ENCODE data around the gene RFX8. TPM values are rescaled to one million over a fixed set of nuclear protein-coding genes. Genes with fewer than 3 reads are reported as not detected.

The RFX8 gene
- total RNA-seq, 2 experiments from 2014 or later, result 2.0 to 2.2 TPM

DNA sequence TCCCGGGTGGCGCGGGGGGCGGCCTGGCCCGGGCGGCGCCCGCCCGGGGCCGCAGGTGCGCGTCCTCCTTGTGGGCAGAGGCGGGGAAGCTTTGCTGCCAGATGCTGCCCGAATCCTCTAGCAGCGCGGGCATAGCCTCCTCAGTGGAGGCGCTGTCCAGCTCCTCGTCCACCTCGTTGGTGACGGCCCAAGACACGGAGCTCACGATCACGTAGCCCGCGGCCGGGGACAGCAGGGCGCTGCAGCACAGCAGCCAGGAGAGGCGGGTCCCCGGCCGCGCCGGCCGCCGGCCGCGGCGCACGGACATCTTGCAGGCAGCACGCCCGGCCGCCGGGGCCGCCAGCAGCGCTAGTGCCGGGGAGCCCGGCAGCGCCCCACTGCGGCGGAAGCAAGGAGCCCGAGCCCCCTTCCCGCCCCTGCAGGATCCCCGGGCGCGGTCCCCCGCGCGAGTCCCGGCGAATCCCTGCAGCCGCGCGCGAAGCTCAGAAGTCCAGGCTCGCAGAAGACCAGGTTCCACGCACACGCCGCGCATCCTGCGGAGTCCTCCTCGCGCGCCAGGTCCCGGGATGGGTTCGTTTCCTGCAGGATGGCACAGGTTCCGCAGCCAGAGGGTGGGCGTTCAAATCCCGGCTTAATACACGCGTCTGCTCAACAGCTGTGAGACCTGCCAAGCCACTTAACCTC, 87.6 kb downstream of the RFX8 start, which contains the start of gene CREG2:
TSS of gene CREG2 (minus strand) at position 353 of the 684 bp plus-strand sequence. CDS start at position 307, 46 bp downstream.
- Mint-ChIP-seq H3K4me1 (peaks cover 7% of the 10 kb centered on the region), H3K4me3 (peak within 1 kb of the TSS; percentile 58), H3K27ac (no peak within 1 kb of the TSS), H3K36me3 (no peaks in the 10 kb centered on the region), H3K9me3 (no peaks in the 10 kb centered on the region), H3K27me3 (peaks cover 69% of the 10 kb centered on the region)
- ATAC-seq (ENCODE audit: low read depth) (peak; percentile 83), DNase-seq (peak; percentile 82)
- POLR2A ChIA-PET, result interaction anchor here (1.0 to 2.2 kb wide), 2 partner anchors 78 to 134 kb away, joined by 5 to 10 read pairs; partner anchors contain the start of genes CNOT11 and RNF149

DNA sequence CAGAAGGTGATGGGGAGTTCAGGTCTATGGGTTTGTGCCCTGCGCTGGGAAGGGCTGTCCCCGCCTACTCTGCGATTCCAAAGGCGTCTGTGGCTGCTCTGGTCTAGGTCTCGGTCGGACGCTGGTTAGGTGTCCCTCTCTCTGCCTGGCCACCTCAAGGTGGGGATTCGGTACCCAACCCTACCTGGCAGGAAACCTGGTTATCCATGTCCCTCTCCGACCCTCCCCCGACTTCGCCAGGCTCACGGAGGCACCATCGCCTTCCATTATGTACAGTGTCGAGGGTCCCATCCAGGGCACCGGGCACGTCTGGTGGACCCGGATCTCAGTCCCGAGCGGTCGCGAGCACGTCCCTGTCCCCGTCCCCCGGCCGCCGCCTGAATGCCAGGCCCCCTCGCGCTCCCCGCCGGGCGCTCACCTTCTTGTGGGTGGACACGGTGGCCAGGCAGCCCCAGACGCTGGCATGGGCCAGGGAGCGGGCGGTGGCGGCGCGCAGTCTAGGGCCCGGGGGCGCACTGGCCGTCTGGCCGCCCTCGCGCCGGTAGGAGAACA, 88.2 kb downstream of the RFX8 start:
- POLR2A ChIA-PET, result interaction anchor here (1.0 to 2.2 kb wide), 2 partner anchors 78 to 134 kb away, joined by 5 to 10 read pairs; partner anchors contain the start of genes CNOT11 and RNF149
- H3K27ac Mint-ChIP-seq, result no peak overlapping the region
- H3K4me1 Mint-ChIP-seq, result peaks cover 7% of the 10 kb centered on the region
- H3K9me3 Mint-ChIP-seq, result no peaks in the 10 kb centered on the region
- no peaks in the 10 kb centered on the region for H3K36me3 Mint-ChIP-seq
- H3K4me3 Mint-ChIP-seq, result peak overlapping the region; percentile 55
- DNase-seq (no peak), ATAC-seq (ENCODE audit: low read depth) (no peak)
- peaks cover 64% of the 10 kb centered on the region for H3K27me3 Mint-ChIP-seq

DNA sequence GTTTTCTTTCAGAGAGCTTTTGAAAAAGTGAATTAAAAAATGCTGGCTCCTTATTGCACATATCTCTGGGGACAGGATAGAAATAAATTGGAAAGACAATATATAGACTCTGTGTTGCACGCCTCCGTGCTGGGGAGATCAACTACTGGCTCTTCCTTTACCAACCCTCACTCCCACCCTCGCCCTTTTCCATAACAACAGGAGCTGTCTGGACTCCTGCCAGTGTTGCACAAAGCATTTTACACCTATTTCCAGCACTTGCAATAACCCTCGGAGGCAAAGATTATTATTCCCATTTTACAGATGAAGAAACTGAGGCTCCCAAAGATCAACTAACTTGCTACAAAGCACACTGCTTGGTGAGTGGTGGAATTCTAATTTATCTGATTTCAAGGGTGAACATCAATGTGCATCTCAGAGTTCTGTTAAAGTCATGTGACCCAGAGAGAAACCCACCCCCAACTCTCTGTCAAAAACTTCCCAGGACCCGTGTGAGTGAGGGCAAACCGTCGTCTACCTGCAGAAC, 91.8 kb downstream of the RFX8 start:
- no peaks in the 10 kb centered on the region for H3K36me3 Mint-ChIP-seq
- H3K27me3 Mint-ChIP-seq, result peaks cover 41% of the 10 kb centered on the region
- H3K9me3 Mint-ChIP-seq, result no peaks in the 10 kb centered on the region
- no peak overlapping the region for H3K27ac Mint-ChIP-seq
- DNase-seq, result no peak
- POLR2A ChIA-PET, result no interaction called here
- peaks cover 7% of the 10 kb centered on the region for H3K4me1 Mint-ChIP-seq
- ATAC-seq (ENCODE audit: low read depth), result no peak
- no peak overlapping the region for H3K4me3 Mint-ChIP-seq

DNA sequence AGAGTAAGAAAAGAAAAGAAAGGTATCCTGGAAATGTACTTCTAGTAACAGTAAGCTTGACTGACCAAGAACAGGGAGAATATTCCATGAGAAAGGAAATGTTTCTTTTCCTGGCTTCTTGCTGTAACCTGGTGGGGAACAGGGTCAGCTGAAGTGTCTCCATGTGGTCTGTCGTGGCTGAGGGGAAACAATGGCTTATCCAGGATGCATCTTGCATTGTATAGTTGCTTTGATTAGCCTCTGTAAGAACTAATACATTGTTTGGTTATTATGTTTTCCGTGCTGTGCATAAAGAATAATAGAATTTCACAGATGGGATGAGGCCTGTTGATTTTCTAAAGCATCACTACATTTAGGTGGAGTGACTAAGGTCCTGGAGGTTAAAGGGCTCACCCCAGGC, 92.5 kb downstream of the RFX8 start:
- Mint-ChIP-seq H3K4me3 (no peak overlapping the region), H3K27me3 (peaks cover 34% of the 10 kb centered on the region), H3K36me3 (no peaks in the 10 kb centered on the region), H3K27ac (no peak overlapping the region), H3K9me3 (no peaks in the 10 kb centered on the region), H3K4me1 (peaks cover 4% of the 10 kb centered on the region)
- ATAC-seq (ENCODE audit: low read depth) (no peak), DNase-seq (no peak)
- POLR2A ChIA-PET, result no interaction called here

DNA sequence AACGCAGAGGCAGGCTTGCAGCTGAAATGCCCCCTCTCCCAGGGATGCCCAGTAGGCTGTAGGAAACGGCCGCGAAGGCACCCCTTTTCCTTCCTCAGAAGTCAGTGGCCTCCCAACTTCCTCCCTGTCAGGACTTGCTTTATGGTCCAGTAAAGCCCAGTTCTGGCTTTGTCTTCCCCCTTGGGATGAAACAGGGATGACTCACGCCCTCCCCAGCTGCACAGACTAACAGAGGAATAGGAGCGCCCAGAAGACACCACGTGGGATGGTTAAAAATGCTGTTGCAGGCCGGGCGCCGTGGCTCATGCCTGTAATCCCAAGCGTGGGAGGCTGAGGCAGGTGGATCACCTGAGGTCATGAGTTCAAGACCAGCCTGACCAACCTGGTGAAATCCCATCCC, 94.5 kb downstream of the RFX8 start:
- H3K4me1 Mint-ChIP-seq, result no peaks in the 10 kb centered on the region
- H3K36me3 Mint-ChIP-seq, result no peaks in the 10 kb centered on the region
- POLR2A ChIA-PET, result no interaction called here
- no peak for ATAC-seq (ENCODE audit: low read depth)
- no peaks in the 10 kb centered on the region for H3K9me3 Mint-ChIP-seq
- H3K27me3 Mint-ChIP-seq, result peaks cover 24% of the 10 kb centered on the region
- no peak overlapping the region for H3K27ac Mint-ChIP-seq
- DNase-seq, result no peak
- no peak overlapping the region for H3K4me3 Mint-ChIP-seq

DNA sequence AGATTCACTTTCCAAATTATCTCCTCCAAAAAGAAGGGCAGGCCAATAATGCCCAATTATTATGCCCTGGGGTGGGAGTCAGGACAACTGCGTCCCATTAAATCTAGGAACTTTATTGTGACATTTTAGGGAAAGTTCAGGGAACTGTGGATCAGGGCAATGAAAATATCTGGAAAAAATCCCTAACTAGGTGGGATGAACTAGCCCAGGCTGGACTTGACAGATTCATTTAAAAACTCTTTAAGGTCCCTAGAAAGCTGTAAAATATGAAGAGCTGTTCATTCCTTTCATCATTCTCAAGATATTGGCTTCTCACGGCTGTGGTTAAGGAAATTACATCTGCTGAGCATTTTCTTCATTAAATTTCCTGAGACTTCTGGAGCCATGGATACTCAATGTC, 95.8 kb downstream of the RFX8 start:
- POLR2A ChIA-PET, result no interaction called here
- DNase-seq (no peak), ATAC-seq (ENCODE audit: low read depth) (no peak)
- Mint-ChIP-seq H3K36me3 (no peaks in the 10 kb centered on the region), H3K9me3 (no peaks in the 10 kb centered on the region), H3K27ac (no peak overlapping the region), H3K27me3 (peaks cover 12% of the 10 kb centered on the region), H3K4me3 (no peak overlapping the region), H3K4me1 (peaks cover 2% of the 10 kb centered on the region)

DNA sequence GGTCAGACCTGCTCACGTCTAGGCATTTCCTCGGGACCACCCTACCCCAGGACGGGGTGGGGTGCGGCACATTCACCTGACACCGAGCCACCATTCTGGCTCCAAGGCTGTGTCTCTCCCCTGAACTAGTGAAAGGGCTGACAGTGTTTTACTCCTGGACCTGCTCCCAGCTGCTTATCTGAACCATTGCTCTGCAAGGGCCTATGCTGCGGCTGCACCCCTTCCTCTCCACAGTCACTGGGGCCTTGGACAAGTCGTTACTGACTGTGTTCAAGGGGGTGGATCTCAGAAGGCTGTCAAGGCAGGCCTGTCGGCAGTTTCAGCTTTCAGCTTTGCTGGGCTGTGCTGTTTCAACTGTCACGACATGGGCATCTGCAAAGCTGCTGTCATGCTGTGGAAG, 99.3 kb downstream of the RFX8 start:
- H3K27ac Mint-ChIP-seq, result no peak overlapping the region
- peaks cover 5% of the 10 kb centered on the region for H3K27me3 Mint-ChIP-seq
- POLR2A ChIA-PET, result no interaction called here
- DNase-seq (no peak), ATAC-seq (ENCODE audit: low read depth) (no peak)
- no peaks in the 10 kb centered on the region for H3K36me3 Mint-ChIP-seq
- no peak overlapping the region for H3K4me3 Mint-ChIP-seq
- H3K9me3 Mint-ChIP-seq, result peaks cover 10% of the 10 kb centered on the region
- peaks cover 2% of the 10 kb centered on the region for H3K4me1 Mint-ChIP-seq

DNA sequence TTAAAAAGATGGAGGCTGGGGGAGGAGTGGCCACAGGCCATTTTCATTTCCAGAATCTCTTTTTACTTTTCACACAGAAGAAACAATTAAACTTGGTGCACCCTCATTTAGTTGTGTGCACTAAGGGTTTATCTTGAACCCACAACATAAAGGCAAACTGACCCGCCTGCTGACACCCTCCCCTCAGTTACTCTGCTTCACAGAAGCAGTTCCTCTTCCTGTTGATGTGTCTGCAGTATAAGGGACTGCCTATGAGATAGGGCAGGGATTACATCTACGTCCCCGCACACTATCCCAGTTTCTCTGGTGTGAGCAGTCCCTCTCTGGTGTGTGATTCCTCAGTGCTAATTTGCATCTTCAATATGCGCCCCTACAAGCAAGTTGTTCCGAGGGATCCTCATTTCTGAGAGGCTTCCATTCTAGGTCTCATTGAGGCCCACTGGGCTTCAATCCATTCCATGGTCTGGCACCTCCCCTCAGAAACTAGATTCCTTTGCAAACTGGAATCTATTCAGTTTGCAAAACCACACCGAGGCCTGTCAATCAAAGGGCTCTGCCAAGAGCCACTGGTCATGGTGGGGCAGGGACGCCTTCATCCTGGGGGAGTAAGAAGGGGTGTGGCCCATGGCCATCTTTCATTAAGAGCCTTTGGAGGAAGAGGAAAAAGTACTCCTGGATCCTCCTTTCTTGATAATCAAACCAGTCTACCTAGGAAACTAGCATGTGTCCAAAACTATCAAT, 99.9 kb downstream of the RFX8 start:
- Mint-ChIP-seq H3K4me1 (peaks cover 2% of the 10 kb centered on the region), H3K27me3 (peaks cover 5% of the 10 kb centered on the region), H3K27ac (no peak overlapping the region), H3K4me3 (no peak overlapping the region), H3K9me3 (peaks cover 10% of the 10 kb centered on the region), H3K36me3 (no peaks in the 10 kb centered on the region)
- DNase-seq (no peak), ATAC-seq (ENCODE audit: low read depth) (no peak)
- POLR2A ChIA-PET, result no interaction called here

DNA sequence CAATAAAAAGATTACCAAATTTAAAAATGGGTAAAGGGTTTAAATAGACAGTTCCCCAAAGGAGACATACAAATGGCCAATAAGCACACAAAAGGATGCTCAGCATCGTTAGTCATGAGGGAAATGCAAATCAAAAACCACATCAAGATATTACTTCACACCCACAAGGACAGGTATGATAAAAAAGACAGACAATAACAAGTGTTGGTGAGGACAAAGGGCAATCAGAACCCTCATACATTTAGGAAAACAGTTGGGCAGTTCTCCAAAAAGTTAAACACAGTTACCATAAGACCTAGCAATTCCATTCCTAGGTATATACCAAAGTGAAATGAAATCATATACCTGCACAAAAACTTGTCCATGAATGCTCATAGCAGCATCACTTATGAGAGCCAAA, 102.1 kb downstream of the RFX8 start:
- DNase-seq (no peak), ATAC-seq (ENCODE audit: low read depth) (no peak)
- Mint-ChIP-seq H3K36me3 (no peaks in the 10 kb centered on the region), H3K27me3 (peaks cover 5% of the 10 kb centered on the region), H3K4me3 (no peak overlapping the region), H3K27ac (no peak overlapping the region), H3K9me3 (peaks cover 10% of the 10 kb centered on the region), H3K4me1 (peaks cover 2% of the 10 kb centered on the region)
- POLR2A ChIA-PET, result no interaction called here

DNA sequence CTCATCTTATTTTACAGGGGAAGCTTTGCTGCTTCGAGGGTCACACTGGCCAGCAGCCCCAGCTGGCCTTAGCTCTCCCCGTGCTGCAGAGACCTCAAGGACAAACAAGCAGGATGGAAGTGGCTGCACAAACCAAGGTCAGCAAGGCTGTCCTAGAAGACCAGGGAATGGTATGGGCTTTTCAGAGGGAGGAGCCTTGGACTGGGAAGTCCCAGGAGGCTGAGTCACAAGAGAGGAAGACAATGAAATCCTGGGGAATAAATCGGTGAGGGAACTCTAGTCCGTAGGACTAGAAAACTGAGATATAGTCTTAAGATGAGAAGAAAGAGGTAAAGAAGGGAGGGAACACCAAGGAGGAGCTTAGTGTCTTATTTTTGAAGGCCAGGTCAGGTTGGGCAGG, 103.3 kb downstream of the RFX8 start:
- H3K27me3 Mint-ChIP-seq, result peaks cover 3% of the 10 kb centered on the region
- peaks cover 10% of the 10 kb centered on the region for H3K9me3 Mint-ChIP-seq
- ATAC-seq (ENCODE audit: low read depth) (no peak), DNase-seq (no peak)
- POLR2A ChIA-PET, result no interaction called here
- peak overlapping the region; percentile 19 for H3K27ac Mint-ChIP-seq
- no peaks in the 10 kb centered on the region for H3K36me3 Mint-ChIP-seq
- H3K4me1 Mint-ChIP-seq, result peaks cover 2% of the 10 kb centered on the region
- H3K4me3 Mint-ChIP-seq, result no peak overlapping the region

DNA sequence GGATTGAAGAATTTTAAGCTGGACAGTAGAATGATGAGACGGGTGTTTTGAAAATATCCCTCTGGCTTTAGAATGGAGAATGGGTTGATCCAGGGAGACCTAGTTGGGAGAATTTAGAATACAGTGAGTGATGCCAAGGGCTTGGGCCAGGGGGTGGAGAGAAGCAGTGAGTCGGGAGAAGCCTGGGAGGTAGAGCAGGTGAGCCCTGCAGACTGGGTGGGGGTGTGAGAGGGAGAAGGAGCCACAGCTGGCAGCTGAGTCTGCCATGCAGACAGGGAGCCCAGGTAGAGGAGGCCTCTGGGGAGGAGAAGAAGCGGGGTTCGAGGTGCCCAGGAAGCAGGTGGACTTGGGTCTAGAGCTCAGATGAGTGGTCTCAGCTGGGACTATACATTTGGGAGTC, 105.8 kb downstream of the RFX8 start:
- Mint-ChIP-seq H3K27me3 (peaks cover 5% of the 10 kb centered on the region), H3K9me3 (peaks cover 10% of the 10 kb centered on the region), H3K4me1 (no peaks in the 10 kb centered on the region), H3K4me3 (no peak overlapping the region), H3K36me3 (no peaks in the 10 kb centered on the region), H3K27ac (no peak overlapping the region)
- POLR2A ChIA-PET, result no interaction called here
- ATAC-seq (ENCODE audit: low read depth), result no peak
- DNase-seq, result no peak

DNA sequence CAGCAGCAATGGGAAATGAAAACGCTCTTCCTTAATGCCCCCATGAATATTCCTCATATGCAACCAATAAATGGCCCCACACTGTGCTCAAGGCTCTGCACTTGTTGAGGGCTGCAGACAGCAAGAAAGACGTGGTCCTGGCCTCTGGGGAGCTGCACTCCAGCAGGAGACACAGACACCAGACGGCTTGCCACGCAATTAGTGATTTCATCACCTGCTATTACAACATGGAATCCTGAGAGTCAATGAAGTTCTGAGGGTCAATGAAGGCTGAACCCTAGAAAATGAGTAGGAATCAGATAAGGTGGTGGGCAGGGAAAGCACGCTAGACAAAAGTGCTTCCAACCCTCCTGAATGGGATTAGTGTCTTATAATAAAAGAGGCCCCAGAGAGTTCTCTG, 106.5 kb downstream of the RFX8 start:
- H3K27me3 Mint-ChIP-seq, result peaks cover 5% of the 10 kb centered on the region
- H3K4me1 Mint-ChIP-seq, result no peaks in the 10 kb centered on the region
- no peaks in the 10 kb centered on the region for H3K36me3 Mint-ChIP-seq
- ATAC-seq (ENCODE audit: low read depth) (no peak), DNase-seq (no peak)
- H3K9me3 Mint-ChIP-seq, result peaks cover 9% of the 10 kb centered on the region
- H3K27ac Mint-ChIP-seq, result no peak overlapping the region
- no peak overlapping the region for H3K4me3 Mint-ChIP-seq
- POLR2A ChIA-PET, result no interaction called here

DNA sequence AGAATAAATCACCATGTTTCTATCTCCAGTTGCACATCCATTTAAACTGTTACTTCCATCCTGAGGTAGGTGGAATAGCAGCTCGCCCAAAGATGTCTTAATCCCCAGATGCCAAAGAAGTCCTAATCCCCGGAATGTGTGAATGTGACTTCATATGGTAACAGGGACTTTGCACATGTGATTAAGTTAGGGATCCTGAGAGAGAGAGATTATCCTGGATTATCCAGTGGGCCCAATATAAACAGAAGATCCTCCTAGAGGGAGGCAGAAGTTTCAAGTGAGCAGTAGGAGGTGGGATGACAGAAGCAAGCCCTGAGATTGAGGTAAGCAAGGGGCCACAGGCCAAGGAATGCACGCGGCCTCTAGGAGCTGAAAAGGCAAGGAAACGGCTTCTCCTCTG, 107.4 kb downstream of the RFX8 start:
- no peaks in the 10 kb centered on the region for H3K36me3 Mint-ChIP-seq
- DNase-seq (no peak), ATAC-seq (ENCODE audit: low read depth) (no peak)
- H3K4me3 Mint-ChIP-seq, result no peak overlapping the region
- H3K27me3 Mint-ChIP-seq, result peaks cover 3% of the 10 kb centered on the region
- H3K9me3 Mint-ChIP-seq, result peaks cover 6% of the 10 kb centered on the region
- H3K27ac Mint-ChIP-seq, result no peak overlapping the region
- H3K4me1 Mint-ChIP-seq, result peaks cover under 1% of the 10 kb centered on the region
- POLR2A ChIA-PET, result no interaction called here

DNA sequence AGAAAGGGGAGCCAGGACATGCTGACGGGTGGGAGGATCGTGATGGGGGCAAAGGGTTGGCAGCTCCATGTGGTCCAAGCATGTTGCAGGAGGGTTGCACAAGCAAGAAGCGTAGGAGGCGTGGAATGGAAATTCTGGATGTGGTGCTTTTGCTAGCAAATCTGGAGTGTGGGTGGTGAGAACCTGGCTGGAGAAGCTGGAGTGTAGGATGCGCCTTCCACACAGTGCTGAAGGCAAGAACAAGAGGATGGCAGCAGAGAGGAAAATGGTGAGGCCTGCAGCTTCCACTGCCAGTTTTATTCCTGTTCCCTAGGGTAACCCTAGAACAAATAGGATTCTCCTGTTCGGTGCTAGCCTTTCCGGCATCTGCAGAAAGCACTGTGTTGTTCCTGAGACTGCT, 110.0 kb downstream of the RFX8 start:
- POLR2A ChIA-PET, result no interaction called here
- no peak overlapping the region for H3K27ac Mint-ChIP-seq
- peaks cover 3% of the 10 kb centered on the region for H3K27me3 Mint-ChIP-seq
- no peak for ATAC-seq (ENCODE audit: low read depth)
- no peak for DNase-seq
- H3K4me1 Mint-ChIP-seq, result peaks cover 17% of the 10 kb centered on the region
- no peak overlapping the region for H3K4me3 Mint-ChIP-seq
- H3K36me3 Mint-ChIP-seq, result no peaks in the 10 kb centered on the region
- no peaks in the 10 kb centered on the region for H3K9me3 Mint-ChIP-seq
